CD8-positive, alpha-beta memory T cell (primary cell): ENCODE data around the gene SPTLC1. TPM values are rescaled to one million over a fixed set of nuclear protein-coding genes. Genes with fewer than 3 reads are reported as not detected.
"Not testable (repeated sequence)": the region's sequence is repeated elsewhere in the genome, so short reads cannot be mapped to it uniquely, and the experiment has no call there.

Experiments
- CTCF ChIA-PET: fragments of 350-600 bp; sonication (Branson Sonifier 250); formaldehyde crosslinking; loops from one replicate; lab custom pipeline; 2021; ENCODE audit warnings: antibody characterized with exemption; lab: Charles Lee
- POLR2A ChIA-PET: fragments of 350-600 bp; sonication (Branson Sonifier 250); formaldehyde crosslinking; loops from one replicate; lab custom pipeline; 2021; ENCODE audit warnings: antibody characterized with exemption; lab: Charles Lee
- DNase-seq, 5 donors: peaks; one replicate each; pipeline versions ENCODE4 v3.0.0 to v3.0.0-alpha.2; 2020 to 2022; ENCODE audit warnings: mixed read lengths in 1 of 5
- H3K27ac ChIP-seq: one replicate; pipeline ENCODE4 v1.7.0; 2013; ENCODE audit warnings: low read depth, mild to moderate bottlenecking, low read length, moderate library complexity
- H3K27me3 ChIP-seq: 2 replicates; pipeline ENCODE4 v1.7.0; 2013; ENCODE audit warnings: low read length, mild to moderate bottlenecking; ENCODE audit not compliant: insufficient read depth, poor library complexity, severe bottlenecking
- H3K36me3 ChIP-seq: 2 replicates; pipeline ENCODE4 v1.7.0; 2013; ENCODE audit warnings: mild to moderate bottlenecking, low read length, moderate library complexity; ENCODE audit not compliant: insufficient read depth
- H3K4me1 ChIP-seq: 2 replicates; pipeline ENCODE4 v1.7.0; 2013; ENCODE audit warnings: mild to moderate bottlenecking, low read length, moderate library complexity; ENCODE audit not compliant: insufficient read depth
- H3K4me3 ChIP-seq: 2 replicates; pipeline ENCODE4 v1.7.0; 2013; ENCODE audit warnings: mild to moderate bottlenecking, low read length
- H3K9me3 ChIP-seq: 2 replicates; pipeline ENCODE4 v1.7.0; 2013; ENCODE audit warnings: mild to moderate bottlenecking, low read length
- H3K27ac Mint-ChIP-seq, 8 donors: one replicate each; pipeline ENCODE4 v1.8.0; 2020 to 2021; ENCODE audit warnings: mixed read lengths in 8 of 8, mild to moderate bottlenecking in 6 of 8, inconsistent platforms in 3 of 8, moderate library complexity in 3 of 8
- H3K27me3 Mint-ChIP-seq, 2 donors: one replicate each; pipeline ENCODE4 v1.8.0; 2020 to 2021; ENCODE audit warnings: mixed read lengths in 2 of 2, mild to moderate bottlenecking in 1 of 2, moderate library complexity in 1 of 2
- H3K36me3 Mint-ChIP-seq, 3 donors: one replicate each; pipeline ENCODE4 v1.8.0; 2020 to 2021; ENCODE audit warnings: mixed read lengths in 3 of 3, inconsistent platforms in 1 of 3, mild to moderate bottlenecking in 1 of 3
- H3K4me1 Mint-ChIP-seq, 3 donors: one replicate each; pipeline ENCODE4 v1.8.0; 2020 to 2021; ENCODE audit warnings: mixed read lengths in 3 of 3, inconsistent platforms in 1 of 3, mild to moderate bottlenecking in 1 of 3
- H3K4me3 Mint-ChIP-seq, 7 donors: one replicate each; pipeline ENCODE4 v1.8.0; 2020 to 2021; ENCODE audit warnings: mixed read lengths in 7 of 7, mild to moderate bottlenecking in 6 of 7, moderate library complexity in 4 of 7, inconsistent platforms in 2 of 7
- H3K9me3 Mint-ChIP-seq, 5 donors: one replicate each; pipeline ENCODE4 v1.8.0; 2020 to 2022; ENCODE audit warnings: mixed read lengths in 5 of 5, mild to moderate bottlenecking in 3 of 5, moderate library complexity in 2 of 5, inconsistent platforms in 1 of 5
- polyA plus RNA-seq: library from polyadenylated mRNA; unstranded; fragments of 300-500 nt; fragmentation: Illumina TruSeq; gene quantifications from one replicate; pipeline ENCODE4 v1.2.3, GENCODE V29; 2021
- total RNA-seq, 2 experiments: library from RNA; stranded (reverse); gene quantifications; one replicate each; pipeline ENCODE4 v1.2.3, GENCODE V29; 2021

SPTLC1 gene
- total and polyA plus RNA-seq, 3 experiments from 2014 or later, result 38.8 to 64.0 (median 60.7) TPM

DNA sequence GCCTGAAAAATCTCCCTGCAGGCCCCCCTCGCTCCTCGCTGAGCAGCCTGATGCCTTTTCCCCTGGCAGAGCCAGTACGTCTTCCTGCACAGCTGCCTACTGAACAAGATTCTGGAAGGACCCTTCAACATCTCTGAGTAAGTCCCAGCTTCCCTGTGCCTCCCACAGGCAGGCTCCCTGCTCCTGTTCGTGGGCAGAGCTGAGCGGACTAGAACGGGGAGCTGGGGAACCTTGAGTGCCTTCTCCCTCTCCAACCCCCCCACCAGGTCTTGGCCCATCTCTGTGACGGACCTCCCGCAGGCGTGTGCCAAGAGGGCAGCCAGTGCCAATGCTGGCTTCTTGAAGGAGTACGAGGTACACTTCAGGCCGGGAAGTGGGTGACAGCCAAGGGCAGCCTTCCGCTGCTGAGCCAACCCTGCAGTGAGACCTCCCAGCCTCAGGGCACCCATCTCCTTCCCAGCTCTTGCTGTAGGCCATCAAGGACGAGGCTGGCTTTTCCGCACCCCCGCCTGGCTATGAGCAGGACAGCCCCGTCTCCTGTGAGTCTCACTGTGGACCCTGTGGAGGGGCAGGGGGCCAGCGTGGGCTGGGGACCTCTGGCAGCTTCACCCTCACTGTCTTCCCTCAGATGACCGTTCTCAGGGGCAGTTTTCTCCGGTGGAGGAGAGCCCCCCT is 21.1 kb upstream of the SPTLC1 start:
- Mint-ChIP-seq H3K27ac (no peak overlapping the region), H3K4me1 (peaks cover 26 to 39% (median 30%) of the 10 kb centered on the region in 3 donors), H3K36me3 (no peaks in the 10 kb centered on the region), H3K27me3 (peaks cover 18 to 46% of the 10 kb centered on the region in 2 donors), H3K9me3 (peaks cover 0 to 3% (median 2%) of the 10 kb centered on the region in 5 donors), H3K4me3 (no peak overlapping the region)
- no peaks in the 10 kb centered on the region for H3K9me3 ChIP-seq
- ChIA-PET POLR2A (no interaction called here), CTCF (interaction anchor here (2.9 to 7.1 kb wide), 2 partner anchors 13 to 655 kb away, joined by 11 to 51 read pairs; no protein-coding TSS in a partner anchor)
- peaks cover 18% of the 10 kb centered on the region for H3K4me1 ChIP-seq
- H3K27me3 ChIP-seq, result peaks cover 7% of the 10 kb centered on the region
- H3K27ac ChIP-seq, result no peak overlapping the region
- no peak overlapping the region for H3K4me3 ChIP-seq
- no peaks in the 10 kb centered on the region for H3K36me3 ChIP-seq
- DNase-seq, result no peak

DNA sequence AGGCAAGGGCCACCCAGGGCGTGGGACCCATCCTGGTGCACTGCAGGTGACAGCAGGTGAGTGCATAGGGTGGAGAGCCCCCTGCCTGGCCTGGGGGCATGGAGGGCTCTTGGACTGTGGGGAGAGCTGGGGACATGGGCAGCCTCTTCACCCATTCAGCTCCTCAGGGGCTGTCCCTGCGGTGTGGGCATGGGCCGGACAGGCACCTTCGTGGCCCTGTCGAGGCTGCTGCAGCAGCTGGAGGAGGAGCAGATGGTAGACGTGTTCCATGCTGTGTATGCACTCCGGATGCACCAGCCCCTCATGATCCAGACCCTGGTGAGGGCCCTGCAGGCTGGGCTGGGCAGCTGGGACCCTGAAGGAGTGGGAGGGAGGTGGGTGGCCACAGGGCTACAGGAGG is 20.4 kb upstream of the SPTLC1 start:
- H3K36me3 ChIP-seq, result no peaks in the 10 kb centered on the region
- no peak for DNase-seq
- ChIA-PET POLR2A (no interaction called here), CTCF (interaction anchor here (1.5 to 7.1 kb wide), 2 partner anchors 8 to 656 kb away, joined by 6 to 51 read pairs; no protein-coding TSS in a partner anchor)
- H3K27ac Mint-ChIP-seq, result no peak overlapping the region
- H3K4me3 ChIP-seq, result no peak overlapping the region
- H3K27ac ChIP-seq, result no peak overlapping the region
- H3K9me3 Mint-ChIP-seq, result peaks cover 0 to 8% (median 5%) of the 10 kb centered on the region in 5 donors
- H3K36me3 Mint-ChIP-seq, result no peaks in the 10 kb centered on the region
- H3K27me3 ChIP-seq, result peaks cover 2% of the 10 kb centered on the region
- no peaks in the 10 kb centered on the region for H3K9me3 ChIP-seq
- H3K27me3 Mint-ChIP-seq, result peaks cover 15 to 46% of the 10 kb centered on the region in 2 donors
- peaks cover 20 to 34% (median 23%) of the 10 kb centered on the region in 3 donors for H3K4me1 Mint-ChIP-seq
- peaks cover 14% of the 10 kb centered on the region for H3K4me1 ChIP-seq
- no peak overlapping the region for H3K4me3 Mint-ChIP-seq

DNA sequence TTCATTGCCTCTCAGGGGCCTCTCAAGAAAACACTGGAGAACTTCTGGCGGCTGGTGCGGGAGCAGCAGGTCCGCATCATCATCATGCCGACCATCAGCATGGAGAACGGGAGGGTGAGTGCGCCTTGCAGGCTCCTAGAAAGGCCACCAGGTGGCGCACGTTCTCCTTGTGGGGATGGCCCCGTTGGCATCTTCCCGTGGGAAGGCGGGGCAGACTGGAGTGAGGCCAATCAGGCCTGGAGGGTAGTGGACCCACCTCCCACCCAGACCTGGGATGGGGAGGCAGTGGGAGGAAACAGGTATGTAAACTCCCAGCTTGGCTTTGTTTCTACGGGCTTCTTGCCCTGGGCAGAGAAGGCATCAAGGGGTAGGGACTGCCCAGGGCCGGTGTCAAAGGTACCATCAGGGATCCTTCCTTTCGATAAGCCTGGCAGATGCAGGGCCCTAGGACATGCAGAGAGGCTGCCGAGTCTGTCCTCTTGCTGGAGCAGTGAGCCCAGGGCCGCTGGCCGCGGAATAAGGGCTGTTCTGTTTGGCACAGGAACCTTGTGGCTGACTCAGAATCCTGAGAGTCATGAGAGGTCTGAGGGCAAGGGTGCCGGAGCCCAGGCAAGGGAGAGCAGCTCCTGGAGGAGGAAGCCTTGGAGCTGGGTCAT is 18.9 kb upstream of the SPTLC1 start:
- H3K4me1 ChIP-seq, result peaks cover 9% of the 10 kb centered on the region
- H3K36me3 Mint-ChIP-seq, result no peaks in the 10 kb centered on the region
- peak overlapping the region; percentile 4 to 76 (median 66) for H3K4me3 Mint-ChIP-seq
- CTCF ChIA-PET, result interaction anchor here (0.8 to 1.5 kb wide), 2 partner anchors 9 to 195 kb away, joined by 3 to 6 read pairs; no protein-coding TSS in a partner anchor
- H3K27me3 ChIP-seq, result no peaks in the 10 kb centered on the region
- H3K27ac ChIP-seq, result no peak overlapping the region
- DNase-seq, result peak; percentile 58 to 81 (median 63)
- peaks cover 16 to 24% (median 22%) of the 10 kb centered on the region in 3 donors for H3K4me1 Mint-ChIP-seq
- H3K9me3 ChIP-seq, result no peaks in the 10 kb centered on the region
- POLR2A ChIA-PET, result no interaction called here
- peak overlapping the region; percentile 28 for H3K4me3 ChIP-seq
- peak overlapping the region in 4 of 8 donors; percentile 10 to 77 (median 52) for H3K27ac Mint-ChIP-seq
- H3K36me3 ChIP-seq, result no peaks in the 10 kb centered on the region
- H3K27me3 Mint-ChIP-seq, result peaks cover 15 to 40% of the 10 kb centered on the region in 2 donors
- peaks cover 0 to 8% (median 5%) of the 10 kb centered on the region in 5 donors for H3K9me3 Mint-ChIP-seq

DNA sequence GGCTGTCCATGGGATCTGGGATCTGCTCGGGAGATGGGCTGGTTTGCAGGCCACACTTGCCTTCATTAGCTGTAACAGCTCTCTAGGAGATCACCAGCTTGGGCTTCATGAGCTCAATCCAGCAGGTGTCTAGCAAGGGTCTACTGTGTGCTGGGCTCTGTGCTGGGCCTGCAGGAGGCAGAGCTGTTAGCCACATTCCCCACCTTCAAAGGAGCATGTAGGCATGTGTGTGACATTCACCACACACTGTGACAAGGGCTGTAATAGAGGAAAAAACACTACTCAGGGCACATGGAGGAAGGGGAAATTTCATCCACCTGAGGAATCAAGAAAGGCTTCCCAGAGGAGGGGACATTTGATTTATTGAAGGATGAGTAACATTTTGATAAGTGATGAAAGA is 17.7 kb upstream of the SPTLC1 start:
- CTCF ChIA-PET, H3K4me3 ChIP-seq: not testable (repeated sequence)

DNA sequence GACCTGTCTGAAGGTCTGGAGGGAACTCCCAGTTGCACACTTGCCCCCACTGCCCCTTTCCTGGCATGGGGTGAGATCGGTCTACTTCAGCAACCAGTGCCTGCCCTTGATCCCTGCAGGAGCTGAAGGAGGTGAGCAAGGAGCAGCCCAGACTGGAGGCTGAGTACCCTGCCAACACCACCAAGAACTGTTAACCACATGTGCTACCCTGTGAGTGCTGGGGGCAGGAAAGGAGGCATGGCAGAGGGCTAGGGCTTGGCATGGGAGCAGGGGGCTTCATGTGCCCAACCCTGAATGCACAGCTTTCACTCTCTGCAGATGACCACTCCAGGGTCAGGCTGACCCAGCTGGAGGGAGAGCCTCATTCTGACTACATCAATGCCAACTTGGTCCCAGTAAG is 17.3 kb upstream of the SPTLC1 start:
- Mint-ChIP-seq H3K4me1 (peaks cover 16 to 24% (median 22%) of the 10 kb centered on the region in 3 donors), H3K4me3 (peak overlapping the region in 4 of 7 donors; percentile 13 to 57 (median 16)), H3K9me3 (peaks cover 0 to 8% (median 5%) of the 10 kb centered on the region in 5 donors), H3K27ac (peak overlapping the region in 3 of 8 donors; percentile 18 to 58 (median 48)), H3K27me3 (peaks cover 15 to 40% of the 10 kb centered on the region in 2 donors), H3K36me3 (no peaks in the 10 kb centered on the region)
- DNase-seq, result no peak
- ChIA-PET POLR2A (no interaction called here), CTCF (no interaction called here)
- no peak overlapping the region for H3K27ac ChIP-seq
- no peaks in the 10 kb centered on the region for H3K36me3 ChIP-seq
- no peaks in the 10 kb centered on the region for H3K9me3 ChIP-seq
- peaks cover 9% of the 10 kb centered on the region for H3K4me1 ChIP-seq
- H3K4me3 ChIP-seq, result no peak overlapping the region
- H3K27me3 ChIP-seq, result no peaks in the 10 kb centered on the region

More for the DNA sequence above, 17.7 kb upstream of the SPTLC1 start:
- H3K9me3 ChIP-seq, H3K27ac ChIP-seq, DNase-seq, H3K36me3 ChIP-seq, H3K27me3 ChIP-seq, H3K4me1 ChIP-seq, POLR2A ChIA-PET, H3K9me3 Mint-ChIP-seq, H3K36me3 Mint-ChIP-seq: not testable (repeated sequence)
- Mint-ChIP-seq H3K4me3 (peak overlapping the region in 6 of 7 donors; percentile 9 to 78 (median 43)), H3K27ac (peak overlapping the region in 6 of 8 donors; percentile 13 to 91 (median 61)), H3K4me1 (peaks cover 16 to 24% (median 22%) of the 10 kb centered on the region in 3 donors), H3K27me3 (peaks cover 15 to 40% of the 10 kb centered on the region in 2 donors)

DNA sequence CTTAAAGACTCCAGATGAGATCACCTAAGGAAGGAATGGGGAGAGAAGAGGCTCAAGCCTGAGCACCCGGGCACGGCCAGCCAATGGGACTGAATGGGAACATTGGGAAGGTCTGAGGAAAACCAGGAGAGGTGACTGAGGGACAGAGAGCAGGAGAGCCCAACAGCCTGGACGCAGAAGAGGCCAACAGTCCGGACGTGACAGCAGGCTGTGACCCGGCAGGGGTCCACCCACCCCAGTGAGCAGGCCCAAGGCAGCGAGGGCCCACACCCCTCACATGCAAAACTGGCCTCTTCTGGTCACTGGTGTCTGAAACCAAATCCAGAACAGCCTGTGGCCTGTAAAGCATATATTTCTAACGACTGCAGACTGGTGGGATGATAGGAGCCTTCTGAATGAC is 7.6 kb upstream of the SPTLC1 start:
- no peak overlapping the region for H3K27ac ChIP-seq
- H3K36me3 Mint-ChIP-seq, result no peaks in the 10 kb centered on the region
- H3K4me1 Mint-ChIP-seq, result no peaks in the 10 kb centered on the region
- no peaks in the 10 kb centered on the region for H3K4me1 ChIP-seq
- no peak overlapping the region for H3K4me3 ChIP-seq
- DNase-seq, result no peak
- H3K27ac Mint-ChIP-seq, result no peak overlapping the region
- CTCF ChIA-PET, result interaction anchor here (1.9 to 3.8 kb wide), 2 partner anchors 15 to 18 kb away, joined by 8 to 11 read pairs; no protein-coding TSS in a partner anchor
- no peaks in the 10 kb centered on the region for H3K36me3 ChIP-seq
- no peaks in the 10 kb centered on the region for H3K9me3 Mint-ChIP-seq
- no peaks in the 10 kb centered on the region for H3K27me3 ChIP-seq
- POLR2A ChIA-PET, result no interaction called here
- no peak overlapping the region for H3K4me3 Mint-ChIP-seq
- H3K9me3 ChIP-seq, result no peaks in the 10 kb centered on the region
- peaks cover 2 to 9% of the 10 kb centered on the region in 2 donors for H3K27me3 Mint-ChIP-seq

DNA sequence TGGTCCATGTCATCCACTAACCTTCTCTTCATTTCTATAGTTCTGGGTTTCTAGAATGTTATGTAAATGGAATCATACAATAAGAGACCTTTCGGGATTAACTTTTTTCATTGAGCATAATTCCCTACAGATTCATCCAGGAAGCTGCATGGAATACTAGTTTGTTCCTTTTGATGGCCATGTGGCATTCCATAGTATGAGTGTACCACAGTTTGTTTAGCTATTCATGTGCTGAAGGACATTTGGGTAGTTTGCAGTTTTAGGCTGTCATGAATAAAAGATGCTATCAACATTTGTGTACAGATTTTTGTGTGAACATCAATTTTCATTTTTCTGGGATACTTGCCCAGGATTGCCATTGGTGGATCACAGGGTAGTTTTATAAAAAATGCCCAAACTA is 6.8 kb upstream of the SPTLC1 start:
- Mint-ChIP-seq H3K36me3 (no peaks in the 10 kb centered on the region), H3K27ac (no peak overlapping the region), H3K27me3 (peaks cover 2 to 9% of the 10 kb centered on the region in 2 donors), H3K4me3 (no peak overlapping the region), H3K4me1 (no peaks in the 10 kb centered on the region), H3K9me3 (no peaks in the 10 kb centered on the region)
- no peak for DNase-seq
- Histone ChIP-seq H3K27ac (no peak overlapping the region), H3K4me1 (no peaks in the 10 kb centered on the region), H3K4me3 (no peak overlapping the region), H3K9me3 (no peaks in the 10 kb centered on the region), H3K36me3 (no peaks in the 10 kb centered on the region), H3K27me3 (no peaks in the 10 kb centered on the region)
- CTCF ChIA-PET, result interaction anchor here (1.9 to 3.8 kb wide), 2 partner anchors 16 to 18 kb away, joined by 8 to 11 read pairs; no protein-coding TSS in a partner anchor
- POLR2A ChIA-PET, result no interaction called here

DNA sequence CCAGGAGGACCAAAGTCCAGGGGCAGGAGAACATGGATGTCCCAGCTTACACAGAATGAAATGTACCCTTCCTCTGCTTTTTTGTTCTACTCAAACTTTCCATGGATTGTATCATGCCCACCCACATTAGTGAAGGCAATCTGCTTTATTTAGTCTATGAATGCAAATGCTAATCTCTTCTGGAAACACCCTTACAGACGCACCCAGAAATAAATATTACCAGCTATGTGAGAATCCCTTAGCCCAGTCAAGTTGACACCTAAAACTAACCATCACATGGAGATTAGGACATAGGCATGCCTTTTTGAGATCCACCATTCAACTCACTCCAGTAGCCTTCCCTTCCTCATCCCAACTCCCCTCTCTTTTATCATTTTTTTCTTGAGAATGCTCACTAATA is 6.1 kb upstream of the SPTLC1 start:
- H3K9me3 ChIP-seq, result no peaks in the 10 kb centered on the region
- H3K27me3 ChIP-seq, result no peaks in the 10 kb centered on the region
- POLR2A ChIA-PET, result no interaction called here
- H3K4me3 ChIP-seq, result no peak overlapping the region
- H3K27me3 Mint-ChIP-seq, result peaks cover 2 to 9% of the 10 kb centered on the region in 2 donors
- no peaks in the 10 kb centered on the region for H3K4me1 ChIP-seq
- CTCF ChIA-PET, result interaction anchor here (3.8 kb wide), 1 partner anchor 16 kb away, joined by 11 read pairs; no protein-coding TSS in a partner anchor
- peaks cover under 1 to 6% (median 2%) of the 10 kb centered on the region in 3 donors for H3K4me1 Mint-ChIP-seq
- H3K9me3 Mint-ChIP-seq, result no peaks in the 10 kb centered on the region
- H3K36me3 Mint-ChIP-seq, result no peaks in the 10 kb centered on the region
- H3K36me3 ChIP-seq, result no peaks in the 10 kb centered on the region
- no peak overlapping the region for H3K27ac ChIP-seq
- DNase-seq, result no peak
- H3K27ac Mint-ChIP-seq, result no peak overlapping the region
- no peak overlapping the region for H3K4me3 Mint-ChIP-seq
